HEK293 (cell line): ENCODE results near the gene CDYL2.

Source experiments
- CTCF ChIA-PET: fragments of 350-600 bp; formaldehyde crosslinking; extraction: SDS; loops from one replicate; lab custom pipeline; 2021; ENCODE audit warnings: antibody characterized with exemption; lab: Yijun Ruan, JAX
- POLR2A ChIA-PET: fragments of 300-600 bp; formaldehyde crosslinking; extraction: SDS; loops from one replicate; lab custom pipeline; 2020; ENCODE audit warnings: antibody characterized with exemption, inconsistent platforms; lab: Yijun Ruan, JAX
- H3K27ac ChIP-seq: fragments of 200-500 bp; sonication (Bioruptor generic); 2 replicates; pipeline ENCODE4 v1.5.1; 2014; ENCODE audit warnings: low read depth, low read length, control low read depth, inconsistent platforms; ENCODE audit errors: extremely low read depth
- H3K36me3 ChIP-seq, 2 experiments: fragments of 200-500 bp in 1 of 2; sonication (Bioruptor generic) in 1 of 2; 1 replicate in 1 of 2; 2 replicates in 1 of 2; pipeline ENCODE4 v1.5.1; 2014 to 2017; ENCODE audit warnings: inconsistent platforms in 2 of 2, low read length in 2 of 2; ENCODE audit not compliant: control insufficient read depth in 2 of 2, insufficient read depth in 1 of 2
- H3K4me1 ChIP-seq: fragments of 200-500 bp; sonication (Bioruptor generic); 2 replicates; pipeline ENCODE4 v1.5.1; 2014; ENCODE audit warnings: mild to moderate bottlenecking, low read length, inconsistent platforms; ENCODE audit not compliant: control insufficient read depth, insufficient read depth
- H3K4me3 ChIP-seq: 2 replicates; pipeline ENCODE4 v1.5.1; 2011; ENCODE audit warnings: low read depth, mild to moderate bottlenecking, control low read depth, low read length, moderate library complexity
- H3K9me3 ChIP-seq: fragments of 200-500 bp; sonication (Bioruptor generic); 2 replicates; pipeline ENCODE4 v1.5.1; 2014; ENCODE audit warnings: low read depth, low read length, inconsistent platforms; ENCODE audit not compliant: control insufficient read depth, insufficient read depth
- HIC1 ChIP-seq: fragments of 450-650 bp; formaldehyde crosslinking; IDR thresholded peaks from 2 replicates; pipeline ENCODE4 v1.5.1; 2016; ENCODE audit warnings: missing biosample characterization, missing genetic modification characterization
- HOXA7 ChIP-seq: sonication (generic); formaldehyde crosslinking; IDR thresholded peaks from 2 replicates; pipeline ENCODE4 v1.8.1; 2022; ENCODE audit warnings: missing genetic modification reagents, borderline replicate concordance
- PBX3 ChIP-seq: sonication (generic); formaldehyde crosslinking; IDR thresholded peaks from 2 replicates; pipeline ENCODE4 v1.8.1; 2022; ENCODE audit warnings: mild to moderate bottlenecking, moderate library complexity, missing genetic modification reagents
- SP2 ChIP-seq: fragments of 450-650 bp; formaldehyde crosslinking; IDR thresholded peaks from 2 replicates; pipeline ENCODE4 v1.5.1; 2016; ENCODE audit warnings: missing biosample characterization, missing genetic modification characterization
- SP7 ChIP-seq: fragments of 450-650 bp; formaldehyde crosslinking; IDR thresholded peaks from 2 replicates; pipeline ENCODE4 v1.5.1; 2016; ENCODE audit warnings: missing biosample characterization, missing genetic modification characterization
- ZBTB6 ChIP-seq: fragments of 450-650 bp; formaldehyde crosslinking; IDR thresholded peaks from 2 replicates; pipeline ENCODE4 v1.5.1; 2017; ENCODE audit warnings: missing biosample characterization, missing genetic modification characterization
- ZBTB8A ChIP-seq: fragments of 450-650 bp; formaldehyde crosslinking; IDR thresholded peaks from 2 replicates; pipeline ENCODE4 v1.5.1; 2016; ENCODE audit warnings: missing biosample characterization, missing genetic modification characterization
- ZFP37 ChIP-seq: fragments of 450-650 bp; formaldehyde crosslinking; IDR thresholded peaks from 2 replicates; pipeline ENCODE4 v1.5.1; 2016; ENCODE audit warnings: missing biosample characterization, missing genetic modification characterization
- ZNF140 ChIP-seq: fragments of 450-650 bp; formaldehyde crosslinking; IDR thresholded peaks from 2 replicates; pipeline ENCODE4 v1.5.1; 2016; ENCODE audit warnings: missing biosample characterization, missing genetic modification characterization
- ZNF24 ChIP-seq: fragments of 450-650 bp; formaldehyde crosslinking; IDR thresholded peaks from 2 replicates; pipeline ENCODE4 v1.5.1; 2016; ENCODE audit warnings: missing biosample characterization, missing genetic modification characterization
- ZNF280C ChIP-seq: fragments of 450-650 bp; formaldehyde crosslinking; IDR thresholded peaks from 2 replicates; pipeline ENCODE4 v1.5.1; 2016; ENCODE audit warnings: missing biosample characterization, missing genetic modification characterization
- ZNF488 ChIP-seq: fragments of 450-650 bp; formaldehyde crosslinking; IDR thresholded peaks from 2 replicates; pipeline ENCODE4 v1.5.1; 2016; ENCODE audit warnings: missing biosample characterization, missing genetic modification characterization
- ZNF654 ChIP-seq: fragments of 450-650 bp; formaldehyde crosslinking; IDR thresholded peaks from 2 replicates; pipeline ENCODE4 v1.5.1; 2016; ENCODE audit warnings: low read depth, missing biosample characterization, missing genetic modification characterization
- ZNF76 ChIP-seq: fragments of 450-650 bp; formaldehyde crosslinking; IDR thresholded peaks from 2 replicates; pipeline ENCODE4; 2016; ENCODE audit warnings: low read depth, missing biosample characterization, missing genetic modification characterization, borderline replicate concordance
- ZNF777 ChIP-seq: fragments of 450-650 bp; formaldehyde crosslinking; IDR thresholded peaks from 2 replicates; pipeline ENCODE4 v1.5.1; 2017; ENCODE audit warnings: missing biosample characterization, missing genetic modification characterization, borderline replicate concordance
- ZSCAN30 ChIP-seq: fragments of 450-650 bp; IDR thresholded peaks from 2 replicates; pipeline ENCODE4 v1.5.1; 2018; ENCODE audit warnings: missing biosample characterization, mild to moderate bottlenecking, missing genetic modification characterization, moderate library complexity
- TF ChIP-seq, protein P1 (sequence below): fragments of 450-650 bp; IDR thresholded peaks from 2 replicates; pipeline ENCODE4 v1.5.1; 2018; ENCODE audit warnings: missing biosample characterization, mild to moderate bottlenecking, missing genetic modification characterization
- TF ChIP-seq, protein P2 (sequence below): fragments of 450-650 bp; formaldehyde crosslinking; IDR thresholded peaks from 2 replicates; pipeline ENCODE4 v1.5.0; 2017; ENCODE audit warnings: missing biosample characterization, missing genetic modification characterization, borderline replicate concordance

Gene CDYL2

DNA sequence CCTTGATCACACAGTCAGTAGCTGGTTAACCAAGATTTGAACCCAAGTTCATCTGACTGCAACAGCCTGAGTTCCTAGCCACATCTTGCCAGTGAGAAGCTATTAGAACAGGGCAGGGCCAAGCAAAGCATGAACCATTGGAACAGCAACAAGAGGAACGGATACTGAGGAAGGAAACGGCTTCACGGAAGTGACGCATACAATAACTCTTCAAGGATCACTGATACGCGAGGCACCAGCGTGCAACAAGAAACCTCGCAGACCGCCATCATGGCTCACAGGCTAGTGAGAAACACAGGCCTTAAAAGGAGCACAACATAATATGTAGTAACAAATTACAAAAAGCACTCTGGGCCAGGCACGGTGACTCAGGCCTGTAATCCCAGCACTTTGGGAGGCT lies 114.9 kb downstream of the CDYL2 start (continued):
- TF ChIP-seq, protein P1, sequence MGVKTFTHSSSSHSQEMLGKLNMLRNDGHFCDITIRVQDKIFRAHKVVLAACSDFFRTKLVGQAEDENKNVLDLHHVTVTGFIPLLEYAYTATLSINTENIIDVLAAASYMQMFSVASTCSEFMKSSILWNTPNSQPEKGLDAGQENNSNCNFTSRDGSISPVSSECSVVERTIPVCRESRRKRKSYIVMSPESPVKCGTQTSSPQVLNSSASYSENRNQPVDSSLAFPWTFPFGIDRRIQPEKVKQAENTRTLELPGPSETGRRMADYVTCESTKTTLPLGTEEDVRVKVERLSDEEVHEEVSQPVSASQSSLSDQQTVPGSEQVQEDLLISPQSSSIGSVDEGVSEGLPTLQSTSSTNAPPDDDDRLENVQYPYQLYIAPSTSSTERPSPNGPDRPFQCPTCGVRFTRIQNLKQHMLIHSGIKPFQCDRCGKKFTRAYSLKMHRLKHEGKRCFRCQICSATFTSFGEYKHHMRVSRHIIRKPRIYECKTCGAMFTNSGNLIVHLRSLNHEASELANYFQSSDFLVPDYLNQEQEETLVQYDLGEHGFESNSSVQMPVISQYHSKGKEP (tag by site-specific recombination): no peak

DNA sequence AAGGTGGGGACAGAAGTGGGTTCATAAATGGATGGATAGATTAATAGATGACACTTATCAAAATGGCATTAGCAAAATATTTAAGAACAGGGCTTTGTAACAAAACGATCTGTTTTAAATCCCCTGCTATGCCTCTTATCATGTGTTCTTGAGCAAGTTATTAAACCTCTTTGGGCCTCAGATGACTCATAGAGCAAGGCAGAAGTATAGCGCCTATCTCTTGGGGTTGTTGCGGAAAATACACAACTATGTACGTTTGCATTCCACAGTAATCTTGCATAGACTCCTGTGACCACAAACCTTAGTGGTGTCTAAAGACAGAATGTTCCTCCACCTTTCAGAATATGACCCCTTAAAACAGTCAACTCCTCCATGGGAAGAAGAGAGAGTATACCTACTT lies 116.8 kb downstream of the CDYL2 start:
- POLR2A ChIA-PET: no interaction called here
- no peak overlapping the region for H3K27ac ChIP-seq
- no peak overlapping the region for H3K4me3 ChIP-seq
- CTCF ChIA-PET: no interaction called here
- no peaks in the 10 kb centered on the region for H3K9me3 ChIP-seq
- TF ChIP-seq, protein P2, sequence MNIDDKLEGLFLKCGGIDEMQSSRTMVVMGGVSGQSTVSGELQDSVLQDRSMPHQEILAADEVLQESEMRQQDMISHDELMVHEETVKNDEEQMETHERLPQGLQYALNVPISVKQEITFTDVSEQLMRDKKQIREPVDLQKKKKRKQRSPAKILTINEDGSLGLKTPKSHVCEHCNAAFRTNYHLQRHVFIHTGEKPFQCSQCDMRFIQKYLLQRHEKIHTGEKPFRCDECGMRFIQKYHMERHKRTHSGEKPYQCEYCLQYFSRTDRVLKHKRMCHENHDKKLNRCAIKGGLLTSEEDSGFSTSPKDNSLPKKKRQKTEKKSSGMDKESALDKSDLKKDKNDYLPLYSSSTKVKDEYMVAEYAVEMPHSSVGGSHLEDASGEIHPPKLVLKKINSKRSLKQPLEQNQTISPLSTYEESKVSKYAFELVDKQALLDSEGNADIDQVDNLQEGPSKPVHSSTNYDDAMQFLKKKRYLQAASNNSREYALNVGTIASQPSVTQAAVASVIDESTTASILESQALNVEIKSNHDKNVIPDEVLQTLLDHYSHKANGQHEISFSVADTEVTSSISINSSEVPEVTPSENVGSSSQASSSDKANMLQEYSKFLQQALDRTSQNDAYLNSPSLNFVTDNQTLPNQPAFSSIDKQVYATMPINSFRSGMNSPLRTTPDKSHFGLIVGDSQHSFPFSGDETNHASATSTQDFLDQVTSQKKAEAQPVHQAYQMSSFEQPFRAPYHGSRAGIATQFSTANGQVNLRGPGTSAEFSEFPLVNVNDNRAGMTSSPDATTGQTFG: no peak
- no peak for TF ChIP-seq PBX3
- no peak for TF ChIP-seq ZNF777 (tag by site-specific recombination)
- no peak for TF ChIP-seq ZSCAN30 (tag by site-specific recombination)
- TF ChIP-seq HIC1 (tag by site-specific recombination): no peak
- H3K36me3 ChIP-seq: no peaks in the 10 kb centered on the region
- H3K4me1 ChIP-seq: no peaks in the 10 kb centered on the region

- Histone ChIP-seq H3K27ac (no peak overlapping the region), H3K4me1 (no peaks in the 10 kb centered on the region), H3K9me3 (no peaks in the 10 kb centered on the region), H3K4me3 (no peak overlapping the region), H3K36me3 (no peaks in the 10 kb centered on the region)
- ChIA-PET POLR2A (no interaction called here), CTCF (no interaction called here)
- no peak for TF ChIP-seq ZFP37 (tag by site-specific recombination)
- TF ChIP-seq ZBTB8A: no peak
- no peak for TF ChIP-seq ZNF140
- TF ChIP-seq SP7 (tag by site-specific recombination): no peak
These were observed 119.5 kb downstream of the CDYL2 start for GRCh38 chr16:80684906-80685305.

DNA sequence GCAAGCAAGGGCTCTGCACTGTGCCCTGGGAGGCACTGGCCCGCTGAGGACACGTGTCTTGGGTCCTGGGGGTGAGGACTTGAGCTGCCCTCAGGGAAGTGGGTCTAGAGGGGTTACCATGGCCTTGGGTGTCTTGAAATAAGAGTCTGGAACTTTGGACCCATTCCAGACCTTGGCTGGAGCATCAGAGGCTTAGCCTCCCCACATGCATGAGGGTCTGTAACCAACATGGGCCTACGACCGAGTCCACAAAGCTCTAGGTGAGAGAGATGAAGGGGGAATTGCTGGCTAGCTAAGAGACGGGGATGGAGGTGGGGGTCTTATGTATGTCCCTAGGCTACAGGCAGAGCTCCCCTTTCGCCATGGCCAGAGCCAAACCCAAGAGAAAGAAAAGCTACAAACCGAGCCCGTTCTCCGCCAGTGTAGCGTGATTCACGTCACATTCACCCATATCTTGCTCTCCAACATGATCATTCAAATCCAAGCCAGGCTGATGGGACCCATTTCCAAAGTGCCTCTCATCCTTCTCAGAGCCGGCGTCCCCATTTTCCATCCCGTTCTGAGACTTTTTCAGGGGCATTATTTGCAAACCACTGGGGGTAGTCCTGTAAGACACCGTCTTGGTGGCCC lies 120.1 kb downstream of the CDYL2 start:
- H3K9me3 ChIP-seq: no peaks in the 10 kb centered on the region
- TF ChIP-seq ZNF654 (tag by site-specific recombination): no peak
- no peak for TF ChIP-seq ZNF76 (tag by site-specific recombination)
- TF ChIP-seq ZNF488 (tag by site-specific recombination): no peak
- no peak for TF ChIP-seq ZBTB6 (tag by site-specific recombination)
- no peak for TF ChIP-seq ZNF280C (tag by site-specific recombination)
- TF ChIP-seq ZNF24: no peak
- TF ChIP-seq HOXA7: no peak
- no peak for TF ChIP-seq SP2

More for the DNA sequence above, 120.1 kb downstream of the CDYL2 start:
- H3K27ac ChIP-seq: no peak overlapping the region
- no peak overlapping the region for H3K4me3 ChIP-seq
- ChIA-PET CTCF (no interaction called here), POLR2A (no interaction called here)
- H3K36me3 ChIP-seq: no peaks in the 10 kb centered on the region
- no peaks in the 10 kb centered on the region for H3K4me1 ChIP-seq
